ENCODE data around the gene COL4A2. TPM values are rescaled to one million over a fixed set of nuclear protein-coding genes. Genes with fewer than 3 reads are reported as not detected.

Gene COL4A2
- polyA plus RNA-seq, 1 experiment: 208 TPM

- POLR2A ChIA-PET: no interaction called here
Measured at GRCh38 chr13:110498765-110499164, 191.7 kb downstream of the COL4A2 start.

DNA sequence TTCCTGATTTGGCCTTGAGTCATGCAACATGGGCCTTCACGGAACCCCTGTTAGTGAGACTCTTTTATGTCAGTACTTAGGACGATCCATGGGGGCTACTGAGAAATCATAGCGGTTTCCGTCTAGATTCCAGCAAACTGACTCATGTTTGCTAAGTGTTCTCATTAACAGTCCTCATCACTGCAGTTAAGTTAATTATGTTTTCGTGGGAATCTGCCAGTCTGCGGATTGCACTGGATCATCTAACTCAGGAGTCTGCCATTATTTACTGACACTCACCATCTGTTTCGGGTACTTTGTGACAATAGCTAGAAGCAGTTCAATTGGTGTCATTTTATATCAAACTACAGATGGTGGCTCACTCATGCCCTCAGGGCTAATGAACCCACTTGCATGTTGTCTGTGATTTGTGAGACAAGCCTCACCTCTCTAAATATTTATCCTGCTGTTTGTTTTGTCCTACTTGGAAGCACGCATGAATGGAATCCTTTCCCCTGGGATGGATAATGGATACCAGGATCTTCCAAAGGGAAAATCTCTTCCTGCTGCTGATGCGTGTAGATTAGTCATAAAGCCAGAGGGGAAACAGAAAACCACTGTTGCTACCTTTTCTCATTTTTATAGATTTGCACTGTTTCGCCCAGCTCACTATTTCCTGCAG, 192.7 kb downstream of the COL4A2 start:
- DNase-seq (ENCODE audit: low read depth, low spot score): no peak
- Histone ChIP-seq H3K27ac (ENCODE audit: low read depth, low read length) (no peak overlapping the region), H3K4me3 (ENCODE audit: low read depth, low read length) (no peak overlapping the region), H3K9me3 (ENCODE audit: control insufficient read depth, insufficient read depth, low read length) (peaks cover 3% of the 10 kb centered on the region; the same call in 1 of the 2 replicates), H3K27me3 (ENCODE audit: control insufficient read depth, insufficient read depth, low read length) (no peaks in the 10 kb centered on the region)
- ChIA-PET CTCF (interaction anchor here (0.6 kb wide), 1 partner anchor 9 kb away, joined by 3 read pairs; no protein-coding TSS in a partner anchor), POLR2A (no interaction called here)
- TF ChIP-seq, protein P1, sequence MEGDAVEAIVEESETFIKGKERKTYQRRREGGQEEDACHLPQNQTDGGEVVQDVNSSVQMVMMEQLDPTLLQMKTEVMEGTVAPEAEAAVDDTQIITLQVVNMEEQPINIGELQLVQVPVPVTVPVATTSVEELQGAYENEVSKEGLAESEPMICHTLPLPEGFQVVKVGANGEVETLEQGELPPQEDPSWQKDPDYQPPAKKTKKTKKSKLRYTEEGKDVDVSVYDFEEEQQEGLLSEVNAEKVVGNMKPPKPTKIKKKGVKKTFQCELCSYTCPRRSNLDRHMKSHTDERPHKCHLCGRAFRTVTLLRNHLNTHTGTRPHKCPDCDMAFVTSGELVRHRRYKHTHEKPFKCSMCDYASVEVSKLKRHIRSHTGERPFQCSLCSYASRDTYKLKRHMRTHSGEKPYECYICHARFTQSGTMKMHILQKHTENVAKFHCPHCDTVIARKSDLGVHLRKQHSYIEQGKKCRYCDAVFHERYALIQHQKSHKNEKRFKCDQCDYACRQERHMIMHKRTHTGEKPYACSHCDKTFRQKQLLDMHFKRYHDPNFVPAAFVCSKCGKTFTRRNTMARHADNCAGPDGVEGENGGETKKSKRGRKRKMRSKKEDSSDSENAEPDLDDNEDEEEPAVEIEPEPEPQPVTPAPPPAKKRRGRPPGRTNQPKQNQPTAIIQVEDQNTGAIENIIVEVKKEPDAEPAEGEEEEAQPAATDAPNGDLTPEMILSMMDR (IDR thresholded peaks at IDR 0.05; ENCODE audit: low read depth, low read length): no peak

More at GRCh38 chr13:110498765-110499164, 191.7 kb downstream of the COL4A2 start:
- DNase-seq (ENCODE audit: low read depth, low spot score): no peak
- no peaks in the 10 kb centered on the region for H3K27me3 ChIP-seq (ENCODE audit: control insufficient read depth, insufficient read depth, low read length)
- no peak overlapping the region for H3K27ac ChIP-seq (ENCODE audit: low read depth, low read length)
- peaks cover 3% of the 10 kb centered on the region; the same call in 1 of the 2 replicates for H3K9me3 ChIP-seq (ENCODE audit: control insufficient read depth, insufficient read depth, low read length)
- TF ChIP-seq, protein P1 (IDR thresholded peaks at IDR 0.05; ENCODE audit: low read depth, low read length): no peak
- CTCF ChIA-PET: no interaction called here
- H3K4me3 ChIP-seq (ENCODE audit: low read depth, low read length): no peak overlapping the region

DNA sequence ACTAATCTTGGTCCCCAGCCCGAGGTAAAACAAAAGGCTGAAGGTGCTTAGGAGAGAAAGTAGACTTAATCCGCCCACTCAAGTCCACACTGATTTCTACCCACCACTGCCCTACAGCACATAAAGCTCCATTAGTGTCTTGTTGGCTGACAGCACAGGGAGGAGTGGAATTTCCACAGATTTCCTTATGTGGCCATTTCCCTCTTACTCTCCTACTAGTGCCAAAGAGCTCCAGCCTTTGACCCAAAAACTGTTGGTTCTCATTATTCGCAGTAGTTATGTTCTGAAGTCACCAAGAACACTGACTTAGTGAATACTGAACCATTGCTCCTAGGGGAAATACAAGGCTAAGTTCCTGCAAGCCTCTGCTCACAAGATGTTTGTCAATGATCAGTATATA, 193.3 kb downstream of the COL4A2 start:
- ChIA-PET CTCF (interaction anchor here (0.6 kb wide), 1 partner anchor 8 kb away, joined by 3 read pairs; no protein-coding TSS in a partner anchor), POLR2A (no interaction called here)
- no peak for DNase-seq (ENCODE audit: low read depth, low spot score)
- Histone ChIP-seq H3K27ac (ENCODE audit: low read depth, low read length) (no peak overlapping the region), H3K27me3 (ENCODE audit: control insufficient read depth, insufficient read depth, low read length) (no peaks in the 10 kb centered on the region), H3K4me3 (ENCODE audit: low read depth, low read length) (no peak overlapping the region), H3K9me3 (ENCODE audit: control insufficient read depth, insufficient read depth, low read length) (peaks cover 3% of the 10 kb centered on the region; the same call in 1 of the 2 replicates)
- TF ChIP-seq, protein P1 (IDR thresholded peaks at IDR 0.05; ENCODE audit: low read depth, low read length): no peak

DNA sequence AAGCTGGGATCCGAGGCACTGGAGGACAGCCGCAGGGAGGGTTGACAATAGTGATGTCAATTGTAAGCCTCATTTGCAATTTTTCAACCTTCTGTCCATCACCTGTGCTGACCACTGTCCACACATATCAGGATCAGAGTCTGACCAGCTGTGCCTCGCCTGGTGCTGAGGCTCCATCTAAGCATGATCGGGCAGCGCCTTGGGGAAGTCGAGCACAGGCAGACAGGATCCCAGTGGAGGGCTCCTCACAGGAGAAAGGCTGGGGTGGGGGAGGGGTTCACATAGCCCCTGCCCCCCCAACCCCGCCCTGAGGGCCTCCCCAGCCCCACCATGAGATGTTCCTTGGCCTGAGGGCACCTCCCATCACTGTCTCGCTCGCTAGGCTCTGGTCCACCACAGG, 194.1 kb downstream of the COL4A2 start:
- Histone ChIP-seq H3K27me3 (ENCODE audit: control insufficient read depth, insufficient read depth, low read length) (no peaks in the 10 kb centered on the region), H3K4me3 (ENCODE audit: low read depth, low read length) (no peak overlapping the region), H3K9me3 (ENCODE audit: control insufficient read depth, insufficient read depth, low read length) (peaks cover 3% of the 10 kb centered on the region; the same call in 1 of the 2 replicates), H3K27ac (ENCODE audit: low read depth, low read length) (no peak overlapping the region)
- TF ChIP-seq, protein P1 (IDR thresholded peaks at IDR 0.05; ENCODE audit: low read depth, low read length): no peak
- POLR2A ChIA-PET: interaction anchor here (0.5 kb wide), 1 partner anchor 57 kb away, joined by 6 read pairs; no protein-coding TSS in a partner anchor
- CTCF ChIA-PET: no interaction called here
- DNase-seq (ENCODE audit: low read depth, low spot score): no peak
